A375 (cell line): Measurements from ENCODE around the gene ZNF202. TPM values are rescaled to one million over a fixed set of nuclear protein-coding genes. Genes with fewer than 3 reads are reported as not detected.

Experiments used
- small RNA-seq: library from RNA; depleted of rRNA; stranded (forward); fragments of <200 nt; gene quantifications from one replicate; pipeline ENCODE3, GENCODE V24; 2014
- total RNA-seq: library from RNA; depleted of rRNA; stranded (reverse); fragments of >200 nt; shearing (Covaris generic); gene quantifications from 2 replicates; pipeline ENCODE4 v1.2.3, GENCODE V29; 2014; rRNA removed

The ZNF202 gene
- 11.1 and 14.3 TPM in 2 replicates for total RNA-seq

GRCh38 chr11:123741159-123742030 lies at the start of gene ZNF202:
TSS of gene ZNF202 (minus strand) at chr11:123741660. CDS start at chr11:123730888, 10,772 bp downstream.

GRCh38 chr11:123754101-123754568 lies 12.7 kb upstream of the ZNF202 start, which contains the start of gene OR6X1:
TSS of gene OR6X1 (minus strand) at chr11:123754518. CDS start at chr11:123754518, 0 bp downstream.

Small RNA genes within 50 kb of the gene (small RNA-seq; reads per million reads assigned to genes)
- not detected for gene RNU1-21P

Other genes starting within 250 kb of the ZNF202 start
- gene SCN3B, start 87.0 kb downstream of the ZNF202 start, total RNA-seq = not detected in 2 replicates
- not detected in 2 replicates for gene OR6X1, start 12.9 kb upstream of the ZNF202 start, total RNA-seq
- not detected in 2 replicates for gene OR6M1, start 64.7 kb upstream of the ZNF202 start, total RNA-seq
- not detected in 2 replicates for gene TMEM225, start 144.0 kb upstream of the ZNF202 start, total RNA-seq
- gene OR8D4, start 160.5 kb upstream of the ZNF202 start, total RNA-seq = not detected in 2 replicates
- not detected in 2 replicates for gene OR4D5, start 198.0 kb upstream of the ZNF202 start, total RNA-seq
- gene OR6T1, start 202.2 kb upstream of the ZNF202 start, total RNA-seq = 0.21 TPM in 1 of 2 replicates, not detected in the other
- gene OR10S1, start 236.1 kb upstream of the ZNF202 start, total RNA-seq = not detected in 2 replicates